ENCODE measurements around the gene UBAC1.

The UBAC1 gene

DNA sequence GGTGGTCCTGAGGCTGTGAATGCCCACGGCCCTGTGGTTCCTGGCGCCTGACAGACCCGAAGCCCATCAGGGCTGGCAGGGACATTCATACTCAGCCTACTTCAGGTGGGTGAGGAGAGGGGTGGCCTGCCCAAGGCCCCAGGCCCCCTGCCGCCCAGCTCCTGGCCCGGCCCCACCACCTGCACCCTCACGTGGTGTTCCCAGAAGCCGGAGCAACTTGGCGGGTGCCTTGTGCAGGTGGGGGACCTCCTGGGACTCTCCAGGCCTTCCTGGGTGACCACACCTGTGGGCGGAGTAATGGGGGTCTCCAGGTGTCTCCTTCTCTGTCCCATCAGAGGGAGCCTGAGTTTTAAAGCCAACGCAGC lies 36.8 kb upstream of the UBAC1 start:
- DNase-seq: no peak
- no peaks in the 10 kb centered on the region for H3K36me3 Mint-ChIP-seq (ENCODE audit: low read depth)
- no peak for TF ChIP-seq CTCF (IDR thresholded peaks at IDR 0.05)
- peaks cover 46% of the 10 kb centered on the region for H3K4me1 Mint-ChIP-seq
- no peak overlapping the region for H3K27ac Mint-ChIP-seq
- H3K9me3 Mint-ChIP-seq: no peaks in the 10 kb centered on the region
- H3K27me3 Mint-ChIP-seq (ENCODE audit: low read depth, poor library complexity): peaks cover 3% of the 10 kb centered on the region
- no peak overlapping the region for H3K4me3 Mint-ChIP-seq

DNA sequence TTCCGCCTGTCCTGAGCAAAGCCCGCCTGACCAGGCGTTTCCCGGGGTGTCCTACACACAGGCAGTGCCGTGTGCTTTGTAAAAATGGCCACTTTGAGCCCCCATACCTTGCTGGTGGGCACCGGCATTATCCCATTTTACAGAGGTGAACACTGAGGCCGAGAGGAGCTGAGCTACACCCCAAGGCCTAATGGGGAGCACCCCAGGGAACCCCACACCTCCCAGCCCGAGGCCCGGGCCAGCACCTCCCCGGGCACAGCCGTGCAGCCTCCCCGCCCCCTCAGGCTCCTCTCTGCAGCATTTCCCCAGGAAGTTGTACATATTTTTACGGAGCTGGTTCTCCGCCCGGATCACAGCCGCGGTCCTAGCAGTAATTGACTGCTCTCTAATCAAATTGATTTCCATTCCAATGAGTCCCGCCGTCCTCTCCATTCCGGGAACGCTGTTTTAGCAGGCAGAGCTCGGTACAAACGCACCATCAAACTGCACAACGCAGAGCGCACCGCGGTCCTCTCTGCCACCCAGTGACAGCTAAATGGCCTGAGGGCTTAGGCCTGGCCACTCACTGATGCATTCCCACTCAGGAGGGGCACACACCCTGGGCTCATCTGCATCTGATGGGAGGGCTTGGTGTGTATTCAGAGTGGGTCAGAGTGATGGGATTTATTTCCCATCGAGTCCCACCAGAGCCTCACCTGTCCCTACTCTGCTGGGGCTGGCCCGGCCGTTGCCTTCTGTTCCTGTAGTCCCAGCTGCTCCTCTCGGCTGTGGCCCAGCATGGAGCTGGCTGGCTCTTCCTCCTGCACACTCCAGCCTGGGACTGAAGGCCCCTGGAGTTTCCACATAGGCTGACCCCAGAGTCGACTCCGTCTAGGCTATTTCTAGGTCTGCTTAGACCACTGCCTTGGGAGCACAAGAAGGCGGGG lies 36.2 kb upstream of the UBAC1 start:
- no peak for TF ChIP-seq CTCF (IDR thresholded peaks at IDR 0.05)
- Mint-ChIP-seq H3K9me3 (no peaks in the 10 kb centered on the region), H3K36me3 (ENCODE audit: low read depth) (no peaks in the 10 kb centered on the region), H3K27me3 (ENCODE audit: low read depth, poor library complexity) (peaks cover 3% of the 10 kb centered on the region), H3K4me3 (no peak overlapping the region), H3K27ac (no peak overlapping the region), H3K4me1 (peaks cover 40% of the 10 kb centered on the region)
- no peak for DNase-seq

- Mint-ChIP-seq H3K4me1 (peaks cover 48% of the 10 kb centered on the region), H3K27ac (no peak overlapping the region), H3K27me3 (ENCODE audit: low read depth, poor library complexity) (peaks cover 3% of the 10 kb centered on the region), H3K4me3 (no peak overlapping the region), H3K36me3 (ENCODE audit: low read depth) (no peaks in the 10 kb centered on the region), H3K9me3 (no peaks in the 10 kb centered on the region)
- no peak for TF ChIP-seq CTCF (IDR thresholded peaks at IDR 0.05)
- no peak for DNase-seq
These were observed 34.6 kb upstream of the UBAC1 start for GRCh38 chr9:135995816-135996215.

GRCh38 chr9:135994501-135995192 lies 33.5 kb upstream of the UBAC1 start:
- Mint-ChIP-seq H3K27ac (no peak overlapping the region), H3K4me1 (peaks cover 44% of the 10 kb centered on the region), H3K36me3 (ENCODE audit: low read depth) (no peaks in the 10 kb centered on the region), H3K9me3 (no peaks in the 10 kb centered on the region), H3K27me3 (ENCODE audit: low read depth, poor library complexity) (peaks cover 3% of the 10 kb centered on the region), H3K4me3 (peak overlapping the region; percentile 38)
- no peak for DNase-seq
- TF ChIP-seq CTCF (IDR thresholded peaks at IDR 0.05): no peak

DNA sequence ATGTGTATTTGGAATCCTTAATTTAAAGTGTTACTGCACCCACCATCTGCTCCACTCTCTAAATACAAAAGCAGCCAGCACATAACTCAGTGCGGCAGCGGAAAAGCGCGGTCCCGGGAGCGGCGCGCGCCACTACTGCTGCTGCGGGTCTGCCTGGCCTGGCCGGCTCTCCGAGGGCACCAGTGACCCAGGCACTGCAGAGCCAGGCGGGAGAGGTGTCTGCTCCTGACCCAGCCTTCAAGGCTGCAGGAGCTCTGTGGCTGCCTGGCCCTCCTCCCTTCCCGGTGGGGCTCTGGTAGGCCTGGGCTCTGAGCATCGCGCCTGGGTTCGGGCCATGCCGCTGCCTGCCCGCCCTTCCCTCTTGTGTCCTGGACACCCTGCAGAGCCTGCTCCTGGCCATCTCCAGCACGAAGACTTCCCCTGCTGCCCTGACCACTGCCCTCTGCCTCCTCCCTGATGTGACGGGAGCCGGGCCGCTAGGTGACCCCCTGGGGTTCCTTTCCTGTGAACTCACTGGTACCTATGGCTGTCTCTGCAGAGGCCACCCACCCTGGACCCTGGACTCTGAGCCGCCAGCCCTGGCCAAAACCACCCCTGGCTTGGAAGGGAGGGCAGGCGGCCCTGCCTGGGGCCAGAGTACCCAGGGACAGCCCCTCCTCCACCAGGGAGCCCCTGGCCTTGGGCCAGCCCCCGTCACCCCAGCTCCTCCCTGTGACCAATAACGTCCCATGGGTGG lies 32.8 kb upstream of the UBAC1 start:
- no peaks in the 10 kb centered on the region for H3K36me3 Mint-ChIP-seq (ENCODE audit: low read depth)
- no peak overlapping the region for H3K27ac Mint-ChIP-seq
- peak overlapping the region; percentile 45 for H3K4me3 Mint-ChIP-seq
- DNase-seq: no peak
- peaks cover 3% of the 10 kb centered on the region for H3K27me3 Mint-ChIP-seq (ENCODE audit: low read depth, poor library complexity)
- H3K9me3 Mint-ChIP-seq: no peaks in the 10 kb centered on the region
- H3K4me1 Mint-ChIP-seq: peaks cover 48% of the 10 kb centered on the region
- no peak for TF ChIP-seq CTCF (IDR thresholded peaks at IDR 0.05)

All from nephron progenitor cell (in vitro differentiated cells).